SK-N-SH treated with all-trans-retinoic acid at 6 μM for 48 hours (cell line): ENCODE data around the gene NAP1L4.

ENCODE experiments used
- ARNTL ChIP-seq: fragments of 450-650 bp; formaldehyde crosslinking; IDR thresholded peaks from 2 replicates; pipeline ENCODE4 v1.5.0; 2020; ENCODE audit warnings: low read depth, mild to moderate bottlenecking, moderate library complexity, borderline replicate concordance
- CSDC2 ChIP-seq: fragments of 250-450 bp; sonication (Bioruptor Pico); IDR thresholded peaks from 2 replicates; pipeline ENCODE4 v1.5.0; 2020; ENCODE audit warnings: mild to moderate bottlenecking, moderate library complexity
- OSR1 ChIP-seq: fragments of 250-450 bp; sonication (Bioruptor Pico); IDR thresholded peaks from 2 replicates; pipeline ENCODE4 v1.8.0; 2022; ENCODE audit warnings: moderate library complexity, mild to moderate bottlenecking, inconsistent platforms
- PATZ1 ChIP-seq: fragments of 250-450 bp; sonication (Bioruptor Pico); IDR thresholded peaks from 2 replicates; pipeline ENCODE4 v1.8.0; 2020; ENCODE audit warnings: mild to moderate bottlenecking, moderate library complexity, borderline replicate concordance
- RARB ChIP-seq: fragments of 250-450 bp; sonication (Bioruptor Pico); IDR thresholded peaks from 2 replicates; pipeline ENCODE4 v1.8.0; 2021; ENCODE audit warnings: mild to moderate bottlenecking, moderate library complexity
- TCF4 ChIP-seq: fragments of 250-450 bp; sonication (Bioruptor Pico); IDR thresholded peaks from 2 replicates; pipeline ENCODE4 v1.8.0; 2021; ENCODE audit warnings: mild to moderate bottlenecking, moderate library complexity, borderline replicate concordance
- ZC3H10 ChIP-seq: fragments of 250-450 bp; sonication (Bioruptor Pico); IDR thresholded peaks from 2 replicates; pipeline ENCODE4 v1.5.1; 2021; ENCODE audit warnings: mild to moderate bottlenecking, moderate library complexity
- ZFP3 ChIP-seq: fragments of 250-450 bp; sonication (Bioruptor Pico); IDR thresholded peaks from 2 replicates; pipeline ENCODE4 v1.5.0; 2020; ENCODE audit warnings: mild to moderate bottlenecking, moderate library complexity
- ZFP30 ChIP-seq: fragments of 450-650 bp; formaldehyde crosslinking; IDR thresholded peaks from 2 replicates; pipeline ENCODE4 v1.5.0; 2022; ENCODE audit warnings: mild to moderate bottlenecking, moderate library complexity
- ZNF565 ChIP-seq: fragments of 450-650 bp; formaldehyde crosslinking; conservative IDR thresholded peaks from 2 replicates; pipeline ENCODE4 v1.5.0; 2020; ENCODE audit warnings: low read depth, mild to moderate bottlenecking, moderate library complexity
- TF ChIP-seq, protein P1 (sequence below): fragments of 250-450 bp; sonication (Bioruptor Pico); IDR thresholded peaks from 2 replicates; pipeline ENCODE4 v1.5.1; 2021; ENCODE audit warnings: mild to moderate bottlenecking, moderate library complexity

- no peak for TF ChIP-seq TCF4 (CRISPR knock-in tag)
- no peak for TF ChIP-seq RARB
- TF ChIP-seq PATZ1 (CRISPR knock-in tag) = no peak
- no peak for TF ChIP-seq ZNF565 (CRISPR knock-in tag)
- no peak for TF ChIP-seq ZFP3 (CRISPR knock-in tag)
- no peak for TF ChIP-seq ARNTL (CRISPR knock-in tag)
- TF ChIP-seq OSR1 = no peak
- TF ChIP-seq, protein P1, sequence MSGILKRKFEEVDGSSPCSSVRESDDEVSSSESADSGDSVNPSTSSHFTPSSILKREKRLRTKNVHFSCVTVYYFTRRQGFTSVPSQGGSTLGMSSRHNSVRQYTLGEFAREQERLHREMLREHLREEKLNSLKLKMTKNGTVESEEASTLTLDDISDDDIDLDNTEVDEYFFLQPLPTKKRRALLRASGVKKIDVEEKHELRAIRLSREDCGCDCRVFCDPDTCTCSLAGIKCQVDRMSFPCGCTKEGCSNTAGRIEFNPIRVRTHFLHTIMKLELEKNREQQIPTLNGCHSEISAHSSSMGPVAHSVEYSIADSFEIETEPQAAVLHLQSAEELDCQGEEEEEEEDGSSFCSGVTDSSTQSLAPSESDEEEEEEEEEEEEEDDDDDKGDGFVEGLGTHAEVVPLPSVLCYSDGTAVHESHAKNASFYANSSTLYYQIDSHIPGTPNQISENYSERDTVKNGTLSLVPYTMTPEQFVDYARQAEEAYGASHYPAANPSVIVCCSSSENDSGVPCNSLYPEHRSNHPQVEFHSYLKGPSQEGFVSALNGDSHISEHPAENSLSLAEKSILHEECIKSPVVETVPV (CRISPR knock-in tag) = no peak
- TF ChIP-seq ZFP30 (CRISPR knock-in tag) = no peak
- TF ChIP-seq CSDC2 (CRISPR knock-in tag) = no peak
- no peak for TF ChIP-seq ZC3H10 (CRISPR knock-in tag)
Measured at GRCh38 chr11:2945031-2945756, 46.9 kb downstream of the NAP1L4 start.
